GM12872 (cell line): ENCODE data around the gene CTSF.

ENCODE experiments used
- TF ChIP-seq, protein P1 (sequence below): IDR thresholded peaks from 3 replicates; pipeline ENCODE4 v1.5.1; 2011; ENCODE audit warnings: low read depth, mild to moderate bottlenecking, low read length, moderate library complexity; ENCODE audit not compliant: insufficient read depth

CTSF gene

DNA sequence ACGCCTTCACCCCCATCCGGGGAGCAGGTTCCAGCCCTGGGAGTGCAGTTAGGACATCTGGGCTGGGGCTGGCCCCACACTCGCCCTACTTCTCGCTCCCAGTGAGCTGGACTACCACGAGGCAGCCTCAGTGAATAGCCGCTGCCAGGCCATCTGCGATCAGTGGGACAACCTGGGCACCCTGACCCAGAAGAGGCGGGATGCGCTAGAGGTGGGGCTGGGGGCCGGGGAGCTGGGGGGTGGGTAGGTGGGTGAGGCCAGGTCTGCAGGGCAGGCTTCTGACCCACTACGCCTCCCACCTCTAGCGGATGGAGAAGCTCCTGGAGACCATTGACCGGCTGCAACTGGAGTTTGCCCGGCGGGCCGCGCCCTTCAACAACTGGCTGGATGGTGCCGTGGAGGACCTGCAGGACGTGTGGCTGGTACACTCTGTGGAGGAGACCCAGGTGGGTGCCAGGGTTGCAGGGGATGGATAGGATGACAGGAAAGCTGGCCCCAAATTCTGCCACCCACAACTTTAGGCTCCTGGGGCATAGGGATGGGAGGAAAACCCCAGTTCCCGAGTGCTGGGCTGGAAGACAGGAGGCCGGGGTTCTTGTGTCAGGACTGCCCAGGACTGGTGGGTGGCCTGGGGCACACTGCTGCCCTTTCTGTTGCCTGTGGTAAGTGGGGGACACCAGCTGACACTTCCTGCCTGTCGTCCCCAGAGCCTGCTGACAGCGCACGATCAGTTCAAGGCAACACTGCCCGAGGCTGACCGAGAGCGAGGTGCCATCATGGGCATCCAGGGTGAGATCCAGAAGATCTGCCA, 8.3 kb downstream of the CTSF start:
- TF ChIP-seq, protein P1, sequence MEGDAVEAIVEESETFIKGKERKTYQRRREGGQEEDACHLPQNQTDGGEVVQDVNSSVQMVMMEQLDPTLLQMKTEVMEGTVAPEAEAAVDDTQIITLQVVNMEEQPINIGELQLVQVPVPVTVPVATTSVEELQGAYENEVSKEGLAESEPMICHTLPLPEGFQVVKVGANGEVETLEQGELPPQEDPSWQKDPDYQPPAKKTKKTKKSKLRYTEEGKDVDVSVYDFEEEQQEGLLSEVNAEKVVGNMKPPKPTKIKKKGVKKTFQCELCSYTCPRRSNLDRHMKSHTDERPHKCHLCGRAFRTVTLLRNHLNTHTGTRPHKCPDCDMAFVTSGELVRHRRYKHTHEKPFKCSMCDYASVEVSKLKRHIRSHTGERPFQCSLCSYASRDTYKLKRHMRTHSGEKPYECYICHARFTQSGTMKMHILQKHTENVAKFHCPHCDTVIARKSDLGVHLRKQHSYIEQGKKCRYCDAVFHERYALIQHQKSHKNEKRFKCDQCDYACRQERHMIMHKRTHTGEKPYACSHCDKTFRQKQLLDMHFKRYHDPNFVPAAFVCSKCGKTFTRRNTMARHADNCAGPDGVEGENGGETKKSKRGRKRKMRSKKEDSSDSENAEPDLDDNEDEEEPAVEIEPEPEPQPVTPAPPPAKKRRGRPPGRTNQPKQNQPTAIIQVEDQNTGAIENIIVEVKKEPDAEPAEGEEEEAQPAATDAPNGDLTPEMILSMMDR: no peak

DNA sequence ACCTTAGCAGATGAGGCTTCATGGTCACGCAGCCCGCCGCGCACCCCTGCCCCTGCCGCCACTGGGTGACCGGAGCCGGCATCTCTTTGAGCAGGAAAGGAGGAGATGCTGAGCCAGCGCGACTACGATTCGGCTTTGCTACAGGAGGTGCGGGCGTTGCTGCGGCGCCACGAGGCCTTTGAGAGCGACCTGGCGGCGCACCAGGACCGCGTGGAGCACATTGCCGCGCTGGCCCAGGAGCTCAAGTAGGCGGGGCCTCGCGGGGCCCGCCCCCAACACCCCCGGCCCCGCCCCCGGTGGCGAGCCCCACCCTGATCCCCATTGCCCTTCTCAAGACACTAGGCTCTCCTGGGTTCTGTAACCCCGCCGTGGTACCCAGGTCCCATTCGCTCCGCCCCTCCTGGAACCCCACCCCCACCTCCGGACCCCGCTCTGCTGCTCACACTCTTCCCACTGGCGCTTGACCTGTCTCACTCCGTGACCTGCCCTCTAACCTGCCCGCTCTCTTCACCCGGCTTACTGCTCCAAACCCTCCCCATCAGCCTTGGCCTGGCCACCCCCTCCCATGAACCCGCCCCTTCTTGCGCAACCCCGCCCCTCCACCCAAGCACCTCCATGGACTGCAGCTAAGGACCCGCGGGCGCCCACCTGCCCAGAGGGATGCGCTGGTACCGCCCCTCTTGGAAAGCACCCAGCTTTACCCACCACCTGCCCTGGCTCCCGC, 9.1 kb downstream of the CTSF start:
- TF ChIP-seq, protein P1: no peak

DNA sequence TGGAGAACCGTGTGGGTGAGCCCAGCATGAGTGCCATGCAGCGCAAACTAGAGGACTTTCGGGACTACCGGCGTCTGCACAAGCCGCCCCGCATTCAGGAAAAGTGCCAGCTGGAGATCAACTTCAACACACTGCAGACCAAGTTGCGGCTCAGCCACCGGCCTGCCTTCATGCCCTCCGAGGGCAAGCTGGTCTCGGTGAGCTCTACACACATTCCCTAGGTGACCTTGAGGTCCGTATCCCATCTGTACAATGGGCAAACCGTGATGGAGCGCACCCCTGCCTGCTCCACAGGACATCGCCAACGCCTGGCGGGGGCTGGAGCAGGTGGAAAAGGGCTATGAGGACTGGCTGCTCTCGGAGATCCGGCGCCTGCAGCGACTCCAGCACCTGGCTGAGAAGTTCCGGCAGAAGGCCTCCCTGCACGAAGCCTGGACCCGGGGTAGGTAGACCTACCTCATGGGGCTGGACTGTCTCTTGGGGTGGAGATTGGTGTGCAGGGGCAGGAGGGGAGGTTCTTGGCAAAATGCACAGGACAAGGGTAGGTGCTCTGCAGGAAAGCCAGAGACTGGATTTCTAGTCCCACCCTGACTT, 10.6 kb downstream of the CTSF start:
- TF ChIP-seq, protein P1: no peak

DNA sequence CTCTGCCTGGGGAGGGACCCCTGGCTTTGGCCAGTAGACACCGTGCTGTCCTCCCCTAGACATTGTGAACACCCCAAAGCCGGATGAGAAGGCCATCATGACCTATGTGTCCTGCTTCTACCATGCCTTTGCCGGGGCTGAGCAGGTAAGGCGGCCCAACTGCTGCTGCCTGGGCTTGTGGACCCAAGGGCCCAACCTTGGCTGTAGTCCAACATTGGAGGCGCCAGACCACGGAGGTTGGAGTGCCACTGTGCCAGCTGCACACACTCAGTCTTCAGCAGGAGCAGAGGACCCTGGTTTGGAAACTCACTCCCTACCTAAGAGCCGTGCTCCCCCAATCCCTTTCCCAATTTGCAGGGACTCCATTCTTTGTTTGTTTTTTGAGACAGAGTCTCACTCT, 12.3 kb downstream of the CTSF start:
- TF ChIP-seq, protein P1: no peak

DNA sequence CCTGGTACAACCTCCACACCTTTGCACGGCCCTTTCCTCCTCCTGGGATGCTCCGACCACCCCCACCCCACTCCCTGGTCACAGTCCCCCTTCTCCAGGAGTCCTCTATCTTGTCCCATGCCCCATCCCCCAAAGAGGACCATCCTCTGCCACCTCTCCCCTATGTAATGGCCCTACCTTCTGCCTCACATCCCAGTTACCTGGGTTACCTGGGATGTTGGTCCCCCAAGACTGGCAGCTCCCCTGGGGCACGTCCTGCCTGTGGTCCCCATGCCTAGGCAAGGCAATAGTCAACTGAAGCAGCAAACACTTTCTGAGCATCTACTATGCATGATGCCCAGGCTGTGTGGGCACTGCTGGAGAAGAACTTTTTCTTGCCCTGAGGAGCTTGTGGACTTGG, 13.0 kb downstream of the CTSF start:
- TF ChIP-seq, protein P1: no peak

DNA sequence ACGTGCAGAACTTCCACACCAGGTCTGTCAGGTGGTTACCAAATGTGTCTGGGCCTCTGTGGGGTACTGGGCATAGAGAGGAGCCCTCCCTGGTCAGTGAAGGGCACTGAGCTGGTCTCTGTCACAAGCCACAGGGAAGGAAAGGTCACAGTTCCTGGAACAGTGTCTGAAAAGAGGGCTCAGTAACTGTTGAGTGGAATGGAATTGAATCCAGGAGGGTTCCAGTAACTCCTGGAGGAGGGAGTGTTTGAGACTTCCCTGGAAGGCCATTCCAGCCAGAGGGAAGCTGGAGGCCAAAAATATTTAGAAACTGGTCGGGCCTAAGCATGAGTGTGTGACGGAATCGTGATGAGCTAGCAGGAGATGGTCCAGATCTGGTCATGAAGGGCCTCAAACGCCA, 13.8 kb downstream of the CTSF start:
- TF ChIP-seq, protein P1: no peak

DNA sequence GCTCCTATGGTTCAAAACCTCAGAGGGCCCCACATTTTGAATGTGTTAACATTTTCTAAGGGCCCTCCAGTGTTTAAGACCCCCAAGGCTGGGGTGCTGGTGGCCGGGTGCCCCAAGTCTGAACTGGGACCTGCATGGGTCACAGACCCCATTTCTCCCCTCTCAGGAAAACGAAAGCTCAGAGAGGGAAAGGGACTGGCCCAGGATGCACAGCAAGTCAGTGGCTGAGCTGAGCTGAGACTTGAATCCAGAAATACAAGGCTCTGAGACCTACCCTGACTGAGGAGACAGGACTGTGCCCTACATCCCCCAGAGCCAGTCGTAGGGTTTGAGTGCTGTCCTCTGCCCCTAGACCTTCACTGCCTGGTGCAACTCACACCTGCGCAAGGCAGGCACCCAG, 17.5 kb downstream of the CTSF start:
- TF ChIP-seq, protein P1: no peak
